COLO668 (cell line): Measurements from ENCODE around the gene SCN9A.
"Not testable (repeated sequence)": the region's sequence is repeated elsewhere in the genome, so short reads cannot be mapped to it uniquely, and the experiment has no call there.

Experiments
- DNase-seq: peaks from one replicate; lab custom pipeline; 2025; ENCODE audit not compliant: unreplicated experiment; lab: John Stamatoyannopoulos, UW

Gene SCN9A

GRCh38 chr2:166256896-166257295, 118.8 kb downstream of the SCN9A start:
- no peak for DNase-seq

GRCh38 chr2:166249318-166249717, 126.4 kb downstream of the SCN9A start:
- DNase-seq = no peak

GRCh38 chr2:166246901-166247300, 128.8 kb downstream of the SCN9A start:
- no peak for DNase-seq

GRCh38 chr2:166242309-166242708, 133.4 kb downstream of the SCN9A start:
- DNase-seq = no peak

GRCh38 chr2:166240387-166241313, 135.1 kb downstream of the SCN9A start:
- no peak for DNase-seq

GRCh38 chr2:166239548-166239947, 136.2 kb downstream of the SCN9A start:
- no peak for DNase-seq

GRCh38 chr2:166238176-166238575, 137.6 kb downstream of the SCN9A start:
- no peak for DNase-seq

GRCh38 chr2:166234112-166234846, 141.5 kb downstream of the SCN9A start:
- DNase-seq = no peak

- DNase-seq = no peak
Observed at GRCh38 chr2:166233244-166233643, 142.5 kb downstream of the SCN9A start.

GRCh38 chr2:166230724-166231070, 145.0 kb downstream of the SCN9A start:
- DNase-seq = no peak

- DNase-seq = peak; percentile 27
Observed at GRCh38 chr2:166230024-166230723, 145.6 kb downstream of the SCN9A start.

GRCh38 chr2:166229678-166230023, 146.1 kb downstream of the SCN9A start:
- no peak for DNase-seq

GRCh38 chr2:166224197-166224596, 151.5 kb downstream of the SCN9A start:
- no peak for DNase-seq

GRCh38 chr2:166223298-166223697, 152.4 kb downstream of the SCN9A start:
- DNase-seq = no peak

GRCh38 chr2:166211079-166211478, 164.7 kb downstream of the SCN9A start:
- no peak for DNase-seq

- not testable (repeated sequence) for DNase-seq
Observed at GRCh38 chr2:166209944-166210343, 165.8 kb downstream of the SCN9A start.

- not testable (repeated sequence) for DNase-seq
Observed at GRCh38 chr2:166209367-166209766, 166.4 kb downstream of the SCN9A start.

- DNase-seq = not testable (repeated sequence)
Observed at GRCh38 chr2:166206153-166206552, 169.6 kb downstream of the SCN9A start.

GRCh38 chr2:166202778-166203177, 173.0 kb downstream of the SCN9A start:
- no peak for DNase-seq

GRCh38 chr2:166197446-166197845, 178.3 kb downstream of the SCN9A start:
- no peak for DNase-seq

- no peak for DNase-seq
Observed at GRCh38 chr2:166193407-166193806, 182.3 kb downstream of the SCN9A start.

- DNase-seq = no peak
Observed at GRCh38 chr2:166188084-166188483, 187.7 kb downstream of the SCN9A start.
